Esophagus muscularis mucosa (tissue), 4 donors: ENCODE data around the gene CSTF3.

Experiments
- CTCF ChIP-seq, 3 experiments: fragments of 200-600 bp in 2 of 3; fragments of 450-650 bp in 1 of 3; sonication (generic) in 2 of 3; IDR thresholded peaks; one replicate each; pipeline ENCODE4 v1.5.1; 2017 to 2019; ENCODE audit warnings: antibody characterized with exemption in 3 of 3, mild to moderate bottlenecking in 2 of 3, moderate library complexity in 1 of 3
- EP300 ChIP-seq: sonication (generic); formaldehyde crosslinking; IDR thresholded peaks from one replicate; pipeline ENCODE4 v1.6.1; 2017; ENCODE audit warnings: antibody characterized with exemption
- POLR2A ChIP-seq: fragments of 450-650 bp; IDR thresholded peaks from one replicate; pipeline ENCODE4 v1.6.1; 2017; ENCODE audit warnings: antibody characterized with exemption, moderate library complexity, mild to moderate bottlenecking, low read depth
- POLR2AphosphoS5 ChIP-seq, 2 donors: sonication (generic); formaldehyde crosslinking; IDR thresholded peaks; one replicate each; pipeline ENCODE4 v1.6.1; 2017; ENCODE audit warnings: antibody characterized with exemption in 2 of 2

DNA sequence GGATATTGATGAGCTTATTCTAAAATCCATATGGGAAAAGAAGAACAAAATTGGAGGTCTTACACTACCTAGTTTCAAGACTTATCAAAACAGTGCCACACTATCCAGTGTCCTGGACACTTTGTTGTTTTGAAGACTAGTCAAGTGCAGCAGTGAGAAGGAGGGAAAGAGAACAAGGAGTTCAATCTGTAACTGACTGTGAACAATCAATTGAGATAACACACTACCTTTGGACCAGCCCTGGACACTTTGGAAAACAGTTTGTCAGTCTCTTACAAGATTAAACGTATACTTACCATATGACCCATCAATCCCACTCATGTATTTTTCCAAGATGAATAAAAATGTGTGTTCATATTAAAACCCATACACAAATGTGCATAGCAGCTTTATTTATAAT lies 10.0 kb upstream of the CSTF3 start:
- TF ChIP-seq POLR2A (no peak), CTCF (IDR thresholded peaks at IDR 0.05) (no peak), POLR2AphosphoS5 (IDR thresholded peaks at IDR 0.05) (no peak), EP300 (no peak)
